ENCODE measurements around the gene CFAP92.

DNA sequence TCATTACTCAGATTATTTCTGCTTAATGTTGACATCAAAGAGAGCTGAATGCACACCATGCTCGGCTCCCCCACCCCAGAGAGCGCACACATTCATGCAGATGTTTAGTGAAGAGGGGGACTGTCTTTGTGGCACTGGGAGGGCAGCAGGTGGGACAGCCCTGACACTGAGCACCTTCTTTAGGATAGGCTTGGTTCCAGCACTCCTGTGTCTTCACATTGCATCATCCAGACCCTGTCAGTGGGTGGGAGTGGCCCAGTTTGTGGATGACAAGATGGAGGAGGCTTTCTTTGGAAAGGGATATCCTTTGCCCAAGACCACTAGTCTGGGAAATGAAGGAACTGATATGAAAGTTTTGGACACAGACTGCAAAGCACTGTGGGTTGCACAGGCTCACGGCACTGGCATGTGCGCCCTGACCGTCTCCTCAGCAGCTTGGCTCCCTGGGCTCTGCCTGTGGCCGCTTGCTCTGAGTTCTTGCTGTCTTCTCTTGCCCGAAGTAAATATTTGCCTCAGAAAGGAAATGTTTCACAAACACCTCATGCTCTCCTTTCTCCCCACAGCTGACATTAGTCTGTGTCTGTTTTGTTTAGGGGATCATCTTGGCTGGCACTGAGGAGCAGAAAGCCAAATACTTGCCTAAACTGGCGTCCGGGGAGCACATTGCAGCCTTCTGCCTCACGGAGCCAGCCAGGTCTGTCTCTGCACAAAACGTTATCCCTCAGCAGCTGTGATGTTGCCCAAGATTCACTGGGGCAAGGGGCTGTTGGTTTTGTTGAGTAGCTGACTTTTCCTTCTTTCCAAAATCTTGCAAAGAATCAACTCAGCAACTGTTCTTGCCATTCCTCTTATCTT is 97.8 kb downstream of the CFAP92 start:
- no peak for TF ChIP-seq PATZ1 (CRISPR knock-in tag; IDR thresholded peaks at IDR 0.05; ENCODE audit: borderline replicate concordance)
- no peak for TF ChIP-seq ZFP30 (CRISPR knock-in tag; IDR thresholded peaks at IDR 0.05)
- TF ChIP-seq ESRRG (CRISPR knock-in tag; IDR thresholded peaks at IDR 0.05): no peak
- no peak for TF ChIP-seq SNAI2 (CRISPR knock-in tag; IDR thresholded peaks at IDR 0.05)
- no peak for TF ChIP-seq ZFP3 (CRISPR knock-in tag; IDR thresholded peaks at IDR 0.05)
- no peak for TF ChIP-seq ARNTL (CRISPR knock-in tag; IDR thresholded peaks at IDR 0.05; ENCODE audit: borderline replicate concordance, low read depth)
- TF ChIP-seq, protein P1, sequence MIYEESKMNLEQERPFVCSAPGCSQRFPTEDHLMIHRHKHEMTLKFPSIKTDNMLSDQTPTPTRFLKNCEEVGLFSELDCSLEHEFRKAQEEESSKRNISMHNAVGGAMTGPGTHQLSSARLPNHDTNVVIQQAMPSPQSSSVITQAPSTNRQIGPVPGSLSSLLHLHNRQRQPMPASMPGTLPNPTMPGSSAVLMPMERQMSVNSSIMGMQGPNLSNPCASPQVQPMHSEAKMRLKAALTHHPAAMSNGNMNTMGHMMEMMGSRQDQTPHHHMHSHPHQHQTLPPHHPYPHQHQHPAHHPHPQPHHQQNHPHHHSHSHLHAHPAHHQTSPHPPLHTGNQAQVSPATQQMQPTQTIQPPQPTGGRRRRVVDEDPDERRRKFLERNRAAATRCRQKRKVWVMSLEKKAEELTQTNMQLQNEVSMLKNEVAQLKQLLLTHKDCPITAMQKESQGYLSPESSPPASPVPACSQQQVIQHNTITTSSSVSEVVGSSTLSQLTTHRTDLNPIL (CRISPR knock-in tag; IDR thresholded peaks at IDR 0.05; ENCODE audit: low read depth): no peak
- TF ChIP-seq BACH2 (CRISPR knock-in tag; IDR thresholded peaks at IDR 0.05; ENCODE audit: borderline replicate concordance): no peak
- no peak for TF ChIP-seq ZNF565 (CRISPR knock-in tag; conservative IDR thresholded peaks at IDR 0.05; ENCODE audit: low read depth)
- no peak for TF ChIP-seq TCF4 (CRISPR knock-in tag; IDR thresholded peaks at IDR 0.05; ENCODE audit: borderline replicate concordance)
